K562 (cell line): ENCODE measurements around the gene SEC23B.

ENCODE experiments used
- CHD2 ChIP-seq: IDR thresholded peaks from 2 replicates; pipeline ENCODE4 v1.6.1; 2011; ENCODE audit warnings: low read depth, low read length
- JUND ChIP-seq, 2 experiments: IDR thresholded peaks; 2 replicates in 1 of 2; 3 replicates in 1 of 2; pipeline ENCODE4 v1.6.1; 2011; ENCODE audit warnings: borderline replicate concordance in 2 of 2, low read depth in 2 of 2, low read length in 2 of 2, improper control_type of control experiment in 1 of 2, missing biosample characterization in 1 of 2, missing genetic modification characterization in 1 of 2, missing genetic modification reagents in 1 of 2
- MTF1 ChIP-seq: fragments of 250-450 bp; sonication (Bioruptor Pico); IDR thresholded peaks from 2 replicates; pipeline ENCODE4 v1.9.0; 2021; ENCODE audit warnings: moderate library complexity, mild to moderate bottlenecking, inconsistent platforms, borderline replicate concordance
- NFRKB ChIP-seq: fragments of 450-650 bp; IDR thresholded peaks from 2 replicates; pipeline ENCODE4 v1.6.1; 2016; ENCODE audit warnings: low read depth
- PHF8 ChIP-seq: fragments of 200-600 bp; sonication (generic); IDR thresholded peaks from 2 replicates; pipeline ENCODE4 v1.6.1; 2012; ENCODE audit warnings: mixed run types, mild to moderate bottlenecking, inconsistent platforms, low read length, moderate library complexity, borderline replicate concordance
- POLR2A ChIP-seq: fragments of 450-650 bp; conservative IDR thresholded peaks from 2 replicates; pipeline ENCODE4 v1.6.1; 2016
- POLR3A ChIP-seq: IDR thresholded peaks from 2 replicates; pipeline ENCODE4 v1.6.1; 2011; ENCODE audit warnings: borderline replicate concordance, mild to moderate bottlenecking, moderate library complexity; ENCODE audit not compliant: insufficient read length, insufficient read depth; ENCODE audit errors: extremely low read depth
- SIRT6 ChIP-seq: IDR thresholded peaks from one replicate; pipeline ENCODE4 v1.6.1; 2012; ENCODE audit warnings: low read depth, mild to moderate bottlenecking, control low read depth, inconsistent platforms, low read length, moderate library complexity
- SMARCE1 ChIP-seq: fragments of 450-650 bp; IDR thresholded peaks from 2 replicates; pipeline ENCODE4 v1.7.1; 2016; ENCODE audit warnings: mild to moderate bottlenecking
- SRSF9 ChIP-seq: fragments of 200-400 bp; formaldehyde crosslinking; IDR thresholded peaks from 2 replicates; pipeline ENCODE4 v1.6.1; 2017; ENCODE audit warnings: low read depth, low read length, borderline replicate concordance
- ZNF239 ChIP-seq: fragments of 250-450 bp; sonication (Bioruptor Pico); IDR thresholded peaks from 2 replicates; pipeline ENCODE4 v1.4.0; 2020; ENCODE audit warnings: mild to moderate bottlenecking
- TF ChIP-seq, protein P1 (sequence below), 3 experiments: IDR thresholded peaks in 2 of 3; conservative IDR thresholded peaks in 1 of 3; 2 replicates each; pipeline ENCODE4 v1.5.1; 2011 to 2012; ENCODE audit warnings: low read length in 3 of 3, mild to moderate bottlenecking in 3 of 3, control low read depth in 2 of 3, improper control_type of control experiment in 1 of 3, inconsistent platforms in 1 of 3, low read depth in 1 of 3, mixed read lengths in 1 of 3, moderate library complexity in 1 of 3; ENCODE audit not compliant: insufficient read depth in 2 of 3

DNA sequence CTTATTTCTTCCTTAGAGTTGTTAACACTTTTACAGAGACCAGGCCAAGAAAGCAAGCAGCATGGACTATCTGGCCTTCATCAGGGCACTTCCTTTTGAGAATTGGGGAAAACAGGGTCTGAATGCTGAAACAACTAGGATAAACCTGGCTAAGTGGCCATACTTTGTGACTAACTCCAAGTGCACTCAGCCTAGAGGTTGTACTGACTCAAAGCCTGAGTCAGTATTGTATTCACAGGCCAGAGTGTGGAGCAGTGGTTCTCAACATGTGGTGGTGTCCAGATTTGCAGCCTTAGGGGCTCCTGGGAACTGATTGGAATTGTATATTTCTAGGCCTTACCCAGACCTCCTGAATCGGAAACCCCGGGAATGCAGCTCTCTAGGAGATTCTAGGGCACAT, 20.1 kb downstream of the SEC23B start:
- no peak for TF ChIP-seq PHF8
- no peak for TF ChIP-seq ZNF239 (CRISPR knock-in tag)
- no peak for TF ChIP-seq SMARCE1
- no peak for TF ChIP-seq SIRT6
- TF ChIP-seq, protein P1, sequence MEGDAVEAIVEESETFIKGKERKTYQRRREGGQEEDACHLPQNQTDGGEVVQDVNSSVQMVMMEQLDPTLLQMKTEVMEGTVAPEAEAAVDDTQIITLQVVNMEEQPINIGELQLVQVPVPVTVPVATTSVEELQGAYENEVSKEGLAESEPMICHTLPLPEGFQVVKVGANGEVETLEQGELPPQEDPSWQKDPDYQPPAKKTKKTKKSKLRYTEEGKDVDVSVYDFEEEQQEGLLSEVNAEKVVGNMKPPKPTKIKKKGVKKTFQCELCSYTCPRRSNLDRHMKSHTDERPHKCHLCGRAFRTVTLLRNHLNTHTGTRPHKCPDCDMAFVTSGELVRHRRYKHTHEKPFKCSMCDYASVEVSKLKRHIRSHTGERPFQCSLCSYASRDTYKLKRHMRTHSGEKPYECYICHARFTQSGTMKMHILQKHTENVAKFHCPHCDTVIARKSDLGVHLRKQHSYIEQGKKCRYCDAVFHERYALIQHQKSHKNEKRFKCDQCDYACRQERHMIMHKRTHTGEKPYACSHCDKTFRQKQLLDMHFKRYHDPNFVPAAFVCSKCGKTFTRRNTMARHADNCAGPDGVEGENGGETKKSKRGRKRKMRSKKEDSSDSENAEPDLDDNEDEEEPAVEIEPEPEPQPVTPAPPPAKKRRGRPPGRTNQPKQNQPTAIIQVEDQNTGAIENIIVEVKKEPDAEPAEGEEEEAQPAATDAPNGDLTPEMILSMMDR (IDR thresholded peaks at IDR 0.05 in 2 of 3, conservative IDR thresholded peaks at IDR 0.05 in 1 of 3; ENCODE audit: insufficient read depth in 2 of 3, low read depth in 1 of 3, low read length in 3 of 3), result no peak
- no peak for TF ChIP-seq NFRKB
- no peak for TF ChIP-seq MTF1
- no peak for TF ChIP-seq CHD2
- TF ChIP-seq POLR2A, result no peak
- no peak for TF ChIP-seq SRSF9
- no peak for TF ChIP-seq POLR3A
- TF ChIP-seq JUND (IDR thresholded peaks at IDR 0.05; ENCODE audit: borderline replicate concordance, low read depth, low read length), result no peak
- TF ChIP-seq JUND (tag; IDR thresholded peaks at IDR 0.05; ENCODE audit: borderline replicate concordance, low read depth, low read length), result no peak
